ENCODE measurements around the gene VCP.

Gene VCP

DNA sequence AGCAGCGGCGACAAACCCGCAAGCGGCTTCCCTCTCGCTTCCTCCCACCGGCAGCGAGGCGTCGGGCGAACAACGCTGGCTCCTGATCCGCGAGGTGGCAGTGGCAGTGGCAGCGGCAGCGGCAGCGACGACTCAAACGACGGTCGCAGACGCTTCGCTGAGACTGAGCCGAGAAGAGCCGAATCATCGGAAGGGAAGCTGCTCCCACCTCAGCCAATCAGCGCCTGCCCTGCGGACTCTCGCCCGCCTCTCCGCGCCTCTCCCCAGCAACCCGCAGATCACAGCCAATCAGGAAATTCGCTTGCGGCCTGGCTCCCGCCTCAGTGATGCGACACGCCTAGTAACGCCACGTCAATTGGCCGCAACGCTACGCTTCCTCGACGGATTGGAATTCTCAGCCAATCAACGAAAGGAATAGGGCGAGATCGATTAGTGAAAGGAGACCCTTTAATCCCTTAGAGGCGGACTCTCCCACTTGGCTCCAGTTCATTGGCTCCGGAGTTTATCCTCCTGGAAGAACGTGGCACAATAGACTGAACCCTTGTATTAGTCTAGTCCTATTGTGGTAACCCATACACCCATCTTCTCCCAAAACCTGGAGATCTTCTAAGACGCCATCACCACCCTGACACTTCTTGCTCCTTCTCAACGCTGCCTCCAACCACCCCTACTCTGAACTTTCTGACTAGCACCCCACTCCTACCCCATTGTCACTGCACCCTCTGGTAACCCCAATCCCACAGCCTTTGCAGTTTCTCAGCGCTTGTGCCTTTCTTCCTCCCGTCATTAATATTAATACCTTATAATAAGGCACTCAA lies at the start of gene VCP:
TSS of gene VCP (minus strand) at position 165 of the 818 bp plus-strand sequence. CDS start 272 bp downstream, outside the sequence.
- peak; percentile 98 for DNase-seq (ENCODE audit: low read depth)

DNA sequence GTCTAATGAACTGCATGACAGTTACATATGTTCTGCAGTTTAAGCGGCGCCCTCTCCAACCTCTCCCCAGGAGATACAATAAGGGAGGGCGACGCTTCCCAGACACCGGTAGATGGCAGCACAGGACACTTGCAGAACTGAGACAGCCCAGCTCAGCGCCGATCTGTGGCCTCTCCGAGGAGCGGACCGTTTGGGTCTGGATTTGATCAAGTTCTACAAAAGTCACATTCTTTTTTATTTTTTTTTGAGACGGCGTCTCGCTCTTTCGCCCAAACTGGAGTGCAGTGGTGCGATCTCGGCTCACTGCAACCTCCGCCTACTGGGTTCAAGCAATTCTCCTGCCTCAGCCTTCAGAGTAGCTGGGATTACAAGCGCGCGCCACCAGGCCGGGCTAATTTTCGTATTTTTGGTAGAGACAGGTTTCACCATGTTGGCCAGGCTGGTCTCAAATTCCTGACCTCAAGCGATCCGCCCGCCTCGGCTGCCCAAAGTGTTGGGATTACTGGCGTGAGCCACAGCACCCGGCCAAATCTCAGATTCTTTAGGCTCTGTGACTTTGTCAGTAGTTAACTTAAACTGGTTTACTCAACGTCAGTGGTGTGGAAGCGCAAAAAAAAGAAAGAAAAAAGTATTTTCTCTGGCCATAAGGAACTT lies 44.6 kb upstream of the VCP start:
- DNase-seq (ENCODE audit: low read depth): peak; percentile 75

DNA sequence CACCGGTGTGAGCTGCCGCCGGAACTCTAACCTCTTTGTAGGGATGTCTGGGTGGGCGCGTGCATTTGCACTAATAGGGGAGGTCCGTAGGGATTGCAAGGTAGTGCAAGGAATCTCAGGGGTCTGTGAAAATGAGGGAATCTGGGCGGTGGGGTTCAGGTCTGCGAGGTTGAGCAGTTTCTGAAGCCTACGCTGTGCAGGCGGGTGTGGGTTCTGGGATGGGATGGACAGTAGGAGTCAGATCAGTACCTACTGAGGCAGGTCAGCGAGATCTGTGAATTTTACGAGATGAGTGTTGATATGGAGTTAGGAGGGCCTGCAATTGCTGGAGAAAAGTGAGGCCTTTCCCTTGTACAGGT lies 44.1 kb upstream of the VCP start:
- DNase-seq (ENCODE audit: low read depth): no peak

DNA sequence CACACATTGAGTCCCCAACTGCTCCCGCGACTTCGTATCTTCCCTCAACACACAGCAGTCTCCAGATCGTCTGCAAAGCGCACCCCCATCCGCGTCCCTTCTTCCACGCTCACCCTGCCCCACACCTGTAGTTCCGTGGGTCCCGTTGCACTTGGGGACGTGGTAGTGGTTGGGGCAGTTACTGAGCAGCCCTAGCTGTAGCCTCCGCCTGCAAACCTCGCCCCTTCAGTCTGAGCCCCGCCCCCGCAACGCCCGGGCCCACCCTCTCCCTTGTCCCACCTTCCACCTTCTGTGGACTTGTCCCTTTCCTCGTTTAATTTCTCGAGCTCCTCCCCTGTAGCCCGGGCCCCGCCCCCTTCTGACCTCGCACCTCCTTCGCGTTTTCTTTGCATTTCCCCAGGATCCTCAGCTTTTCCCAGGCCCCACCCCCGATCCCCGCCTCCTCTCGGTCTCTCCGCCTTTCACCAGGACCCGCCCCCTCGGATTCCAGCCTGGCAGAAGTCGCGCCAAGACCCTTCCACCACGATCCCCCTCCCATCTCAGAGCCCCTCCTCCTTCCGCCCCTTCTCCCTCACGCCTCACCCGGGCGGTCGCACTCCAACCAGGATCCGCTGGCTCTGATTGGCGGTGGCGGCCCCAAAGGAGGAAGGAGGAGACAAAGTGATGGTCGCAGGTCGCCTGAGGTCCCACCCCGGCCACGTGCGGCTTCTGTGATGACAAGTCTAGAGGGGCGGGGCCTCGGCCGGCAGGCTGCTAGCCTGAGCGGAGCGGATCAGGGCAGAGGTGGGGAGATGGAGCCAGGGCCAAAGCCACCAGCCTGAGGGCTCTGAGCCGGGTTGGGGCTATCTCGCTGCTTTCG lies 43.5 kb upstream of the VCP start, which contains the start of gene ATOSB:
TSS of gene ATOSB (minus strand) at position 183 of the 859 bp plus-strand sequence. CDS start 7,588 bp downstream, outside the sequence.
- DNase-seq (ENCODE audit: low read depth): peak; percentile 94

DNA sequence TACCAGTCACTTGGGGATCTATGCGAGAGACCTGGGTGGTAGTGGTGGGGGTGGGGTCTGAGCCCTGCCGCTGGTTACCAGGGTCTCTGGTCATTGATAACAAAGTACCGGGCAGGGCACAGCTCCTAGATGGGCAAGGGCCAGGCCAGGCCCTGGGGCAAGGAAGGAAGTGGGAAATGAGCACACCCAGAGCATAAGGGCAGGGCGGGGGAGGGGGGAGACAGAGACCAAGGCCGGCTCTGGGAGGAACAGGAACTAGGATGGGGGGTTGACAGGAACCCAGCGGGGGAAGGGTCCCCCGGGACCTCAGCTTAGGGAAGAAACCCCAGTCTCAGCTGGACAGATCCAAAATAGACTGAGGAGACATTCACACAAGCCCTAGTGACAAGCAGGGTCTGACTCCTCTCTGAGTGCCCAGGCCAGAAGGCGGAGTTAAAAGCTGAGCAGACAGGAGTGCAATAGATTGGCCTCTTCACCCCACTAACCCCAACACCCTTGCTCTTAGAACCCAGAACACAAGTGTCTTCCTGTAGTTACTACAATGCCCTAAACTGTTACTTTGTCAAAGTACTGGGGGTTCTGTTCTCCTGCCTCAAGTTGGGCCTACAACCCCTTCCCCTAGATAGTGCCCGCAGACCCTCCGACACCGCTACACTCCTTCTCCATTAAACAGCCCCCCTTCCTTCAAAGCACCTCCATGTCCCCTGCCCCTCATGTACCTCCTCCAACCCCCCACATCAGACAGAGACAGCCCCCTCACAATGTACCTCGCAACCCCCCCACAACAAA lies 42.6 kb upstream of the VCP start:
- no peak for DNase-seq (ENCODE audit: low read depth)

DNA sequence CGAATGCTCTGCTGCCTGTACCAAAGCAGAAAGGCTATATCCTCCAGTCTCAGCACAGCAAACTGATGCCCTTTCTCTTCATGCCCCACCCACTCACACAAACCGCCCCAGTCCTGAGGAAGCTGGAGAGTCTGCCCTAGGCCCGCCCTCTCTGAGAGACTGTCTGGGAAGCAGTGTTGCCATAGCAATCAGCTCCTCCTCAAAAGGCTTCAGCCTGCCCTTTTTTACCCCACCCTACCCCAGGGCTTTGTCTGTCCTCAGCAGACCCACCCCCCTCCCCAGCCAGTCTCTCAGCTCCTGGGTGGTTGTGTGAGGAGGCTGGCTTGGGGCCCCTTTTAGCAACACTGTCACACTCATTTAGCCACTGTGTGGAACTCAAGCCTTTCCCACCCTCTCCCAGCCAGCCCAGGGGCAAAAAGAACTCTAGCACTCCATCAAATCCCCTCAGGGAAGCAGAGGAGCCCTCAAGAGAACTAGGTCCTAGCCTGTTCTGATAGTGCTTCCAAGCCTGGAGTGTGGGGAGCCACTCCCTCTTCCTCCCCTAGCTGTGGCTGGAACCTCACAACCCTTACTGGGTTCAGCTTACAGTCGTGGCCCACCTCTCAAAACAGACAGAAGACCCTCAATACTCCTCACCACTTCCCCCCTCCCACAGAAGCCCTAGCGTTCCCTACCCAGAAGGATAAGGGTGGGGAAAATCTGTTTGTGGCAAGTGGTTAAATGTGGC lies 41.9 kb upstream of the VCP start:
- DNase-seq (ENCODE audit: low read depth): peak; percentile 72

DNA sequence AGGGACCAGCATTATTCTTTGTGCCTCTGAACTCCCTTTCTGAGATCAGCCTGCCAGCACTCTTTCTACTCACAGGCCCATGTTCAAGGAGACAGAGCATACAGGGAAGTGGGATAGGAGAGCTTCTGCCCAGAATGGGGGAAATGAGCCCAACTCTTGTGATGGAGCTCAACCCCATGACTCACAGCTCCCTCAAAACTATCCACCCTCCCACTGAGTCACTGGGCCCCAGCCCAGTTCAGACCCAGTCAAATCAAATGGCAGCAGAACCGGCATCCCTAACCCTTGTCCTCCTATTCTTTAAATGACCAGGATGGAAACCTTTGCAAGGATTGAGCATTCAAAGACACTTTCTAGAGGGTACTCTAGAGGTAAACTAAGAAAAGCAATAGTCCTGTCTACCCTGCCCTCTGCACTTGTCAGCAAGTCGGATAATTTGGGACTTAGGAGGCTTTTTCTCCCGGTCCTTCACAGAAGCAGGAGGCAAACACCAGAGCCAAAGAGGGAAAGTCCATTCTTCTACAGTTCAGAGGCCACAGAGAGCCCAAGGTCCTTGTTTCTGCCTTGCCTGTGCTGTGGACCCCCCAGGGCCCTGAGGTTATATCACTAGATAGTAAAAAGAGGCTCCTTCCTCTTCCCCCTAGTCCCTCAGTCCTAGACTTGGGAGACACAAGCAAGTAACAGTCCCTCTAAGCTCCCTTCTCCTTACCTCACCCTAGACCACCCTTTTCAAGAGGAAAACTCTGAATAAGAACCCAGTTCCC lies 40.0 kb upstream of the VCP start:
- DNase-seq (ENCODE audit: low read depth): no peak

DNA sequence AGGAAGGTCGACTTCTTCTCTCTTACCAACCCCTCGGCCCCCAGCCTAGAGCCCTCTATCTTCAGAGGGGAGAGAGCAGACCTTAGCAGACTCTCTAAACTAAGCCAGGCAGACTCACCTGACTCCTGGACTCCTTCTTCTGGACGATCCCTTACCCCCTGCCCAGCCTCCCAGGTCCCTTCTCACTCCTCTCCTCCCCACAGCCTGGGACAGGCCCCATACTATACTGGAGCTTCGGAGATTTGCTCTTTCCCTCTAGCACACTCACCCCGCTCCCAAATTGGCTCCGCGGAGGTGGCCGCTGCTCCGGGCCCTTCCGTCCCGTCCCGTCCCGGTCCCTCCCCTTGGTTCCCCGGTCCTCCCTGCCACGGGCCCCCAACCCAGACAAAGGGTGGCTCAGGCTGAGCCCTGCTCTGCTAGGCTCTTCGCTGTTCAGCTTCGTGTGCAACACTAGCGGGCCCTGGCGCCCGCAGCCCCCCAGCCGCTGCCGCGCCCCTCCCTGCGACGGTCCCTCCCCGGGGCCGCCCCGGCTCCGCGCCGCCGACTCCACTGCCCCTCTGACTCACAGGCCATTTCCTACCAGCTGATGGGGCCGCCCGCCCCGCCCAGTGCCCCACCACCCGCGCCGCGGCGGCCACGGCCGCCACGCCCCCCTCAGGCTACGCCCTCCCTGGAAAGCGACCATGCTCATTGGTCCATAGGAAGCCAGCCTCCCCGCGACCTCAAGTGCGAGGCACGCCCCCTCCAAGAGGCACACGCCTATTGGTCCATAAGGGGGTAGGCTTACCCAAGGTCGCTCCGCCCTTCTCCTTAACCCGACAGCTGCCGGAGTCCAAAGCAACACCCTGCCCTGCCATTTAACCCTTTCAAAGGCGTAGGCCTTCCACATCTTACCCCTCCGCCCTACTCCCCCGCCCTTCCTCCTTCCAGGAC lies 38.8 kb upstream of the VCP start:
- DNase-seq (ENCODE audit: low read depth): peak; percentile 94

DNA sequence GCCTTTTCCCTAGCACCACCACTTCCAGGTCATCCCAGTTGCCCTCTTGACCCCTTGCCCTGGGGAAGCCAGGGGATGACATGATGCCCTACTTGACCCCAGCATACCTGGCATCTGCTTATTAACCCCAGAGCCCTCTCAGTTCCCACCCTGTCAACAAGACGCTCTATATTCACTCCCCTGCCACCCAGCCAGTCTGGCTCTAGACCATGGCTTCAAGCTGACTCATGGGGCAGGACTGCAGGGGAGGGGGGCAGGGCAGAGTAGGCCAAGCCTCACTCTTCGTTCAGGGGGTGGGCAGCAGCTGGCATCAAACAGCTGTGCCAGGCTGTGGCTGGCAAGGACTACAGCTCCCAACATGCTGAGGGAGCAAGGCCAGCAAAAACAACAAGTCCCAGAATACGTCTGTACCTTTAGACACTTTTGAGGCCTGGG lies 37.9 kb upstream of the VCP start:
- DNase-seq (ENCODE audit: low read depth): no peak

DNA sequence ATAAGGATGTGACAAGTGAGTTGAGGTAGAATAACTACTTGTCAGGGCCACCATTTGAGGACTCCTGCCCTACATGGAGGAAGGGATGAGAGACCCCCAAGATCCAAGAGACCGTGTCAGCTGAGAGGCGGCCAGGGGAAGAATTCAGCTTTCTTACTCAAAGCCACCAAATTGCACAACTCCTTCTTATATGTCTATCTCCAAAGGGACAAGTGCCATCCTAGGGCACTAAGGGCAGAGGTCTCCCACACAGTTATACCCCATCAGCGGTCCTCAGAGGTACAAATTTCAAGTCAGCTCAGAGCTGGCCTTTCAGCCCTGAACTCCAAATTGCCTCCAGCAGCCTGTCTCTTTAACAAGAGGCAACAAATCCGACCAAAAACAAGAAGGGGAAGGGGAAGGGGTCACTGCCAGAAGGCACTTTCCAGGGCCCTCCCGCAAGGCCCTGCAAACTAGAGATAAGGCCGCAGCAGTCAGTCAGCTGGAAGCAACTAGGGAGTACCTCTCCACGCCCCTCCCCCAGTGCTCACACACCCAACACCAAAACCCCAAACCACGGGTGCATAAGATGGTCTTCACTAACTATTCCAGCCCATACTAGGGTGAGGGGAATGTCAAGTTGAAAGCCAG lies 36.6 kb upstream of the VCP start:
- DNase-seq (ENCODE audit: low read depth): no peak

DNA sequence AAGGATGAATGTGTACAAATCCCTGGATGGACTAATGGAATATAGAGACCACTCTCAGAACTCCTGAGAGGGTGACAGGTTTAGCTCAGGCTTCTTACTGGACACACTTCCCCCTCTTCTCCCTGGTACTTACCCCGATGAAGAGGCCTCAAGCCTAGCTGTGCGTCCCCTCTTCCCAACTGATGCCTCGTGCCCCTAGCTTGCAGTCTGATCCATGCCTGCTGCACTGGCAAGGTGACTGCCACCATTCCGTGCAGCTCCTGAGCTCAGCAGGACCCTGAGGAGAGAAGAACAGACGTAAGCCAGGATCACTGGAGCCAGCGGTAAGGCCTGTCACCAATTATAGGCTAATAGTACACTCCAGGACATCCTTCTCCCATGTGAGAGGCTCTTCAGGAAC lies 36.0 kb upstream of the VCP start:
- no peak for DNase-seq (ENCODE audit: low read depth)

DNA sequence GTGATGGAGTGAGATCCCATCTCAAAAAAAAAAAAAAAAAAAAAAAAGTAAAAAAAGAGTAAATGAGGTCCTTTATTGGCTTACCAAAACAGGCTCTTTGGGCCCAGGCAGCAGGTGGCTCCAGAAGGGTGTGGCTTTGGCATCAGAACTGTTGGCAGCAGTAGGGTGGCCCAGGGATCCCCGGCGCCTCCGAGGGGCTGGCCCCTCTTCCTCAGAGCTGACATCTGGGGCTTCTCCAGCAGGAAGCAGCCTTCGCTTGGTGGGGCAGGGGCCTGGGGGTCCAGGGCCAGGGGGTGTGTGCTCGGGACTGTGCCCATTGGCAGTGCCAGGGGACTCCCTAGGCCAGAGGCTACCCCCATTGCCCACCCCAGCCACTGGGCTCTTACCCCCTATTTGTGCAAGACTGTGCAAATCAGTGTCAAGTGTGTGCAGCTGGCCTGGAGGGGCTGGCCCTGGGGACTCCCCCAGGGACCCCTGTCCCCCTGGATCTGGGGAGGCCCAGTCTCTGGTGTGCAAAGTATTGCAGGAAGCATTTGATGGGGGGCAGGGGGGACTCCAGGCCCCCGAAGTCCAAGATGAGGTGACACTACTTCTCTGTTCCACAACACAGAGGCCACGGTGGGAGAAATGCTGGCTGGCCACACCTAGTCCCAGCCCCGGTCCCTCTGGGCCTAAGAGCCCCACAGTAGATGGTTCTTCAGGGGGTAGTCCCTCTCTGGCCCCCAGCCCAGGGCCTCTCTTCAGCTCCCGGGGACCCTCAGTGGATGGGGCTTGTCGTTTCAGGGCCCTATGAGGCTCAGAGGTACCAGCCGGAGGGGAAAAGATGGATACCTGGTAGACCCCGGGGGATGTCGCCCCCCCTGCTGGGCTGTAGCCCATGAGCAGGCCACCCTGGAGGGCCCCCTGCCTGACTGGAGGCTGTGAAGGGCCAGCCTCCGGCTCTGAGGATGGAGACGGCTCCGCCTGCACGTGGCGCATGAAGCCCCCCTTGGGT lies 35.2 kb upstream of the VCP start:
- DNase-seq (ENCODE audit: low read depth): no peak

DNA sequence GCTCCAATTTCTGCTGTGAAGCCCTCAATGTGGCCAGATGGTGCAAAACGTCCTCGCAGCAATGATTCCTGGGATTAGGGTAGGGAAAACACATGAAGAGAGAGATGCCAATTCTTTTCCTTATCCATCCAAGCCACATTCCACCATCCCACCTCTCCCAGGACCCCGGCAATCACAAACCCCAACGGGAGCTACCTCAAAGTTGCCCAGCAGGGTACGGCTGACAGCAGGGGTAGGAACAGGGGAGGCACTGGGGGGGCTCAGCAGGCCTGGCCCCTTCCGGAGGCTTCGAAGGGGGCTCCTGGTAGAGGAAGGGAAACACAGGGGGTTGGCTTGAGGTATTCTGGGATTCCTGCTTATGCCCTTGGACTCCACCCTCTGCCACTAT lies 33.9 kb upstream of the VCP start:
- DNase-seq (ENCODE audit: low read depth): no peak

DNA sequence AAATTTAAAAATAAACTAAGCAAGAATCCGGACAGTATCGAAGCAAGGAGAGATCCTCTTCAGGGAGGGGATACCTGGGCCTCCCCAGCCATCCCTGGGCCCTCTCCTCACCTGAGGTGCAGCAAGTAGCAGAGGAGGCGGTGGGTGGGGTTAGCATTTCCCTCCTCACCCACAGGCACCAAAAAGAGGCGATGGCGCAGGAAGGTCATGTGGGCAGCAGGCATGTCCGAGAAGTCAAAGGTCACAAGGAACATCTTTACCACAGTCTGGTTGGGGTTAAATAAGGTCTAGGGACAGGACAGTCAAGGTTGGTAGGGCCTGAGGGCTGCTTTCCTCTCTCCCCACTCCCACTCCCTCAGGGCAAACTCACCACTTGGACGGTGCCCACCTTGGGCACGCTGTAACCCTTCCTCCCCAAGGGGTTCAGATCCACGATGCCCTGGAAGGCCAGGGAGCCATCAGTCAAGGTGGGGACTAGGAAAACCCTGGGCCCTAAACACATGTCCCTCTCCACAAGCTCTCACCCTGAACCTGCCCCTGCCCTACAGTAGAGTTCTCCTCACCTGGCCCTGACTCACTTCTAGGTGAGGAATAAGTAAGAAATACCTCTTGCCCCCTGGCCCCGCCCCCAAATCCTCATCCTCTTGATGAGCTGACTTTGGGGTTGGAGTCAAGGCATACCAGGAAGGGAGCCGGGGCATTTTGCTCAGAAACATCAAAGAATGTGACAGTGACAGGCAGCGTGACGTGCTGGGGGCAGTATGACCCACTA lies 33.3 kb upstream of the VCP start:
- no peak for DNase-seq (ENCODE audit: low read depth)

DNA sequence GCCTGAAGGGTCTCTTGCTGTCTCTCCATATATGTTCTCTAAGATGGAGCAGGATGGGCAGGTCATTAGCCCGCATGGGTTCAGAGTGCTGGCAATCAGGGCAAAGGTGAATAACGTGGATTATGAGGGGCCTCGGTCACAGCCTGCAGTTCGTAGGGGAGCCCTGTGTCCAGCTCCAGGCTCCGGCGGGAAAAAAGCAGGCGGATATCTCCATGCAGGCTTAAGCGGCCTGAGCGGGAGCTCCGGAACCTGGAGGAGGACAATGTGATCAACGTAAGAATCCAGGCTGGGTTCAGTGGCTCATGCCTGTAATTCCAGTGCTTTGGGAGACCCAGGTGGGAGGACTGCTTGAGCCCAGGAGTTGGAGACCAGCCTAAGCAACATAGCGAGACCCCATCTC lies 32.7 kb upstream of the VCP start:
- no peak for DNase-seq (ENCODE audit: low read depth)

DNA sequence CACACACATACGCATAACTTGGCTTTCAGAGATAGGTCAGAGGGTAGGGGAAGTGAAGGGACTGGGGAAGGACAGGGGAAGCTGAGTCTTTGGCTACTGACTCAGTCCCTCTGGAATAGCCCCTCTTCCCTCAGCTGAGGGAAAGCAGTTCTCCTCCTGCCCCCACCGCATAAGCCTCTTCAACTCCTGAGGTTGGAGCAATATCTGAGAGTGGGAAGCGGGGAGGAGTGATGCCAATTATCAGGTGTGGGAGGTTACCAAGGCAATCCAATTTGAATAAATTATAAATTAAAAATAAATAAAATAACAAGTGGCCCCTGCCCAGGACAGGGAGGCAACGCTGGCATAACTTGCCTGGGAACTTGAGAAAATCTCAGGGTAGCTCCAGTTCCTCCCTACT lies 32.2 kb upstream of the VCP start:
- no peak for DNase-seq (ENCODE audit: low read depth)

Measured in T-helper 22 cell (primary cell).